ENCODE results near the gene LCK. TPM values are rescaled to one million over a fixed set of nuclear protein-coding genes. Genes with fewer than 3 reads are reported as not detected.

LCK gene
- total and polyA plus RNA-seq, 2 of the 8 experiments (the other 6 are each of a cell fraction or from before 2014, with no cell fraction given): 75.3 to 122 TPM

- TF ChIP-seq CHD7 (IDR thresholded peaks at IDR 0.05; ENCODE audit: insufficient replicate concordance, low read length) (no peak), NRF1 (IDR thresholded peaks at IDR 0.05; ENCODE audit: low read depth, low read length) (no peak), EZH2 (IDR thresholded peaks at IDR 0.05; ENCODE audit: low read depth, low read length, severe bottlenecking) (no peak), KDM5A (IDR thresholded peaks at IDR 0.05; ENCODE audit: low read length) (peak; percentile 51; the same call in 1 of the 2 replicates), RAD21 (IDR thresholded peaks at IDR 0.05 in 1 of 2, conservative IDR thresholded peaks at IDR 0.05 in 1 of 2; ENCODE audit: low read depth in 2 of 2, low read length in 2 of 2) (no peak), TAF1 (IDR thresholded peaks at IDR 0.05; ENCODE audit: low read depth, low read length) (peak; percentile 49), ATF2 (IDR thresholded peaks at IDR 0.05; ENCODE audit: low read length) (no peak)
Observed at GRCh38 chr1:32291708-32292538, 40.9 kb downstream of the LCK start, which contains the start of gene HDAC1 (continued).
